ENCODE data around the gene ETV6. TPM values are rescaled to one million over a fixed set of nuclear protein-coding genes. Genes with fewer than 3 reads are reported as not detected.

The ETV6 gene
- total and polyA plus RNA-seq, 9 of the 15 experiments (the other 6 are each of a cell fraction or from before 2014, with no cell fraction given) = 0.81 to 12.7 (median 4.1) TPM

DNA sequence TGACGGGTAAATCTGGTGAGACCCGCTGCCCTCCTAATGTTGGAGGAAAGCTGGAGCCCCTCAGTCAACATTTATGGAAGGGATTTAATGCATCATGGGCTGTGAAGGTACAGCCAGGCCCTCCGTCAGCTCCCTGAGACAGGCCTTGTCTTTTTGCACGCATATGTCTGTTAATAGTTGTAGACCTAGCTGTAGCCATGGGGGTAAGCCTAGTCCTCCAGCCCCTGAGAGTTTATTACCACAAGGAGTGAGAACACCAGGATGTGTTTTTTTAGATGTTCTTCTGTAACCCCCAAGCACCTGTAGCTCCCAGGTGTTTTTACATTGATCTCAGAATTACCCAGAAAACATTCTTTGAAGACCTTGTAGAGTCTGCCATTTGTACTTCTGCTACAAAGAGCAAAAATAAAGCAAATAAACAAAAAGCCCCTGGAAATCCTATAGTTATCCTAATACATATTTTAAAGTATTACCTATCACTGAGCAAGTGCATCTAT is 25.5 kb downstream of the ETV6 start:
- TF ChIP-seq, protein P1, sequence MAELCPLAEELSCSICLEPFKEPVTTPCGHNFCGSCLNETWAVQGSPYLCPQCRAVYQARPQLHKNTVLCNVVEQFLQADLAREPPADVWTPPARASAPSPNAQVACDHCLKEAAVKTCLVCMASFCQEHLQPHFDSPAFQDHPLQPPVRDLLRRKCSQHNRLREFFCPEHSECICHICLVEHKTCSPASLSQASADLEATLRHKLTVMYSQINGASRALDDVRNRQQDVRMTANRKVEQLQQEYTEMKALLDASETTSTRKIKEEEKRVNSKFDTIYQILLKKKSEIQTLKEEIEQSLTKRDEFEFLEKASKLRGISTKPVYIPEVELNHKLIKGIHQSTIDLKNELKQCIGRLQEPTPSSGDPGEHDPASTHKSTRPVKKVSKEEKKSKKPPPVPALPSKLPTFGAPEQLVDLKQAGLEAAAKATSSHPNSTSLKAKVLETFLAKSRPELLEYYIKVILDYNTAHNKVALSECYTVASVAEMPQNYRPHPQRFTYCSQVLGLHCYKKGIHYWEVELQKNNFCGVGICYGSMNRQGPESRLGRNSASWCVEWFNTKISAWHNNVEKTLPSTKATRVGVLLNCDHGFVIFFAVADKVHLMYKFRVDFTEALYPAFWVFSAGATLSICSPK (IDR thresholded peaks at IDR 0.05; ENCODE audit: borderline replicate concordance) = no peak
- TF ChIP-seq JUND (IDR thresholded peaks at IDR 0.05; ENCODE audit: borderline replicate concordance, low read depth, low read length) (no peak), JUND (tag; IDR thresholded peaks at IDR 0.05; ENCODE audit: borderline replicate concordance, low read depth, low read length) (no peak), ZBTB43 (CRISPR knock-in tag; IDR thresholded peaks at IDR 0.05) (no peak), TAF15 (IDR thresholded peaks at IDR 0.05; ENCODE audit: low read depth, low read length) (no peak), RBM25 (IDR thresholded peaks at IDR 0.05; ENCODE audit: low read depth, low read length, severe bottlenecking) (no peak), CSDE1 (IDR thresholded peaks at IDR 0.05) (no peak), ZNF668 (CRISPR knock-in tag; IDR thresholded peaks at IDR 0.05) (no peak), FOXM1 (IDR thresholded peaks at IDR 0.05; ENCODE audit: low read depth) (no peak), FOXM1 (CRISPR knock-in tag; IDR thresholded peaks at IDR 0.05; ENCODE audit: low read depth) (no peak), KHSRP (IDR thresholded peaks at IDR 0.05) (no peak), KAT7 (CRISPR knock-in tag; IDR thresholded peaks at IDR 0.05; ENCODE audit: borderline replicate concordance) (no peak), ZNF395 (CRISPR knock-in tag; IDR thresholded peaks at IDR 0.05) (no peak)
- TF ChIP-seq, protein P2, sequence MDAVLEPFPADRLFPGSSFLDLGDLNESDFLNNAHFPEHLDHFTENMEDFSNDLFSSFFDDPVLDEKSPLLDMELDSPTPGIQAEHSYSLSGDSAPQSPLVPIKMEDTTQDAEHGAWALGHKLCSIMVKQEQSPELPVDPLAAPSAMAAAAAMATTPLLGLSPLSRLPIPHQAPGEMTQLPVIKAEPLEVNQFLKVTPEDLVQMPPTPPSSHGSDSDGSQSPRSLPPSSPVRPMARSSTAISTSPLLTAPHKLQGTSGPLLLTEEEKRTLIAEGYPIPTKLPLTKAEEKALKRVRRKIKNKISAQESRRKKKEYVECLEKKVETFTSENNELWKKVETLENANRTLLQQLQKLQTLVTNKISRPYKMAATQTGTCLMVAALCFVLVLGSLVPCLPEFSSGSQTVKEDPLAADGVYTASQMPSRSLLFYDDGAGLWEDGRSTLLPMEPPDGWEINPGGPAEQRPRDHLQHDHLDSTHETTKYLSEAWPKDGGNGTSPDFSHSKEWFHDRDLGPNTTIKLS (IDR thresholded peaks at IDR 0.05; ENCODE audit: borderline replicate concordance, low read depth) = no peak
- intact Hi-C loops (cut with micrococcal nuclease) (no loop called here), in situ Hi-C loops (cut with MboI) (no loop called here)
- H4K20me1 ChIP-seq (replicated peaks; ENCODE audit: control insufficient read depth, insufficient read depth, low read length) = peaks cover 5% of the 10 kb centered on the region
- no peaks in the 10 kb centered on the region; a peak in 1 of 5 replicates for H3K4me1 ChIP-seq (replicated peaks in 1 of 2; ENCODE audit: control insufficient read depth in 2 of 2, insufficient read depth in 2 of 2, low read length in 2 of 2)
- no peak overlapping the region for H3K9ac ChIP-seq (ENCODE audit: insufficient read depth in 1 of 2, low read depth in 2 of 2, low read length in 2 of 2)
- WGBS (ENCODE audit: insufficient coverage, low coverage, missing lambda C conversion rate) = 68% methylated on average over 2 of the region's 4 CpGs
- H3K9me1 ChIP-seq (ENCODE audit: control insufficient read depth, insufficient read depth, low read length) = no peaks in the 10 kb centered on the region
- ATAC-seq (no peak), FAIRE-seq (no peak), DNase-seq (ENCODE audit: extremely low read depth in 1 of 4, low spot score in 3 of 4) (no peak)
- no peak overlapping the region for H2AFZ ChIP-seq (ENCODE audit: low read depth, low read length)
- H3K9me3 ChIP-seq (replicated peaks; ENCODE audit: control insufficient read depth, insufficient read depth, low read depth, low read length) = no peaks in the 10 kb centered on the region
- no peaks in the 10 kb centered on the region for H3K27me3 ChIP-seq (ENCODE audit: control insufficient read depth in 2 of 2, insufficient read depth in 2 of 2, low read length in 2 of 2)
- no peaks in the 10 kb centered on the region; the same call in 1 of the 3 replicates for H3K79me2 ChIP-seq (ENCODE audit: control insufficient read depth, insufficient read depth, low read length)
- BruUV-seq (replicated peaks) = no TSS peak
- no peaks in the 10 kb centered on the region for H3K36me3 ChIP-seq (ENCODE audit: control insufficient read depth, insufficient read depth, low read length)
- H3K4me2 ChIP-seq (ENCODE audit: insufficient read depth, low read length) = no peak overlapping the region
- ChIA-PET CTCF (ENCODE audit: low intra/inter-chr PET ratio) (no interaction called here), POLR2A (no interaction called here)
- no peak overlapping the region for H3K27ac ChIP-seq (ENCODE audit: extremely low read depth, low read depth, low read length)
- H3K4me3 ChIP-seq = no peak overlapping the region
